ENCODE results near the gene ANKDD1B. TPM values are rescaled to one million over a fixed set of nuclear protein-coding genes. Genes with fewer than 3 reads are reported as not detected.

The ANKDD1B gene
- total and polyA plus RNA-seq, 10 donors = 0.20 to 1.4 (median 0.40) TPM

DNA sequence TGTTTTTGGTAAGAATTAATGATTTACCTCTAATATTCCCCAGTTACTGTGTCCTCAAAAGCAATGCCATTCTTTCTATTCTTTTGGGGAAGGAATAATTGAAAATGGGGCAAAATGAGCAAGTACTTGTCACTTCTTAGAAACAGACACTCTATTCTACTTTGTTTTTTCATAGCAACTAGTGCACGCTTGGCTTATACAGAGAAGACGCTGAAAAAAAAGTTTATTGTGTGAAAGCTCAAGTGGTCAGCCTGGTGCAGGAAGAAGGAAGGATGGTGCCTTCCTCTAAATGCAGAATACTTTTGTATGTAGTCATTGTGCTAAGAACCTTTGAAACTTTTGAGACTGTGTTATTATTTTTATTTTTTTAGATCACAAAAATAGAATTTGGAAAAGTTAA lies 29.6 kb downstream of the ANKDD1B start:
- Histone ChIP-seq H3K9me3 (peaks cover 0 to 6% (median 0%) of the 10 kb centered on the region in 8 donors), H3K27ac (no peak overlapping the region), H3K27me3 (replicated peaks in 1 of 7) (no peaks in the 10 kb centered on the region), H3K4me3 (no peak overlapping the region), H3K36me3 (no peaks in the 10 kb centered on the region), H3K4me1 (no peaks in the 10 kb centered on the region)
- 68 to 82% (median 74%) methylated on average over 2 of the region's 2 CpGs for WGBS, 5 donors
- TF ChIP-seq POLR2A (IDR thresholded peaks at IDR 0.05) (no peak), POLR2AphosphoS5 (IDR thresholded peaks at IDR 0.05) (no peak), CTCF (IDR thresholded peaks at IDR 0.05 in 8 of 11, conservative IDR thresholded peaks at IDR 0.05 in 3 of 11) (no peak)
- intact Hi-C loops (cut with DNase I; ENCODE audit: low total_unique reads) = no loop called here
- DNase-seq = no peak

DNA sequence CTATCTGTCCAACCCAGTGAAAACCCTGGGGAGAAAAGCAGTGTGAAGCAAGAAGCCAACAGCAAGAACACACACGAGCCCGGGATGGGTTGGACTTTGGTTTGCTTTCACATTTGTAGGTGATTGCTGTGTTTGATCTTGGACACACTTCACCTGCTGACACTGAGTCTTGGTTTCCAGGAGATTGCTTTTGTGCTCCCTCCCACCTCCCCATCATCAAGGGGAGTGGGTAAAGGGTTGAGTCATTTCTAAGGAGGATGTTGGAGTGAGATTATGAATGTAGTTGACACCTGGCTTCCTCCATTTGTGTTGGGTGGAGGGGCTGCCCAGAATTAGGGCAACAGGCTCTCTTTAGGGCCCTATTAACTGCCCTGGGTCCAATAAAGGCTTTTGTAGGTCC lies 37.5 kb downstream of the ANKDD1B start:
- WGBS, 5 donors = 73 to 91% (median 82%) methylated on average over 2 of the region's 2 CpGs
- Histone ChIP-seq H3K27me3 (replicated peaks in 1 of 7) (no peaks in the 10 kb centered on the region), H3K27ac (no peak overlapping the region), H3K36me3 (no peaks in the 10 kb centered on the region), H3K9me3 (no peaks in the 10 kb centered on the region), H3K4me1 (no peaks in the 10 kb centered on the region), H3K4me3 (no peak overlapping the region)
- intact Hi-C loops (cut with DNase I; ENCODE audit: low total_unique reads) = no loop called here
- no peak for DNase-seq
- no peak for TF ChIP-seq POLR2AphosphoS5 (IDR thresholded peaks at IDR 0.05)
- TF ChIP-seq POLR2A (IDR thresholded peaks at IDR 0.05) = no peak
- TF ChIP-seq CTCF (IDR thresholded peaks at IDR 0.05 in 8 of 11, conservative IDR thresholded peaks at IDR 0.05 in 3 of 11) = no peak

- Histone ChIP-seq H3K4me3 (no peak overlapping the region), H3K4me1 (no peaks in the 10 kb centered on the region), H3K9me3 (no peaks in the 10 kb centered on the region), H3K27ac (no peak overlapping the region), H3K27me3 (replicated peaks in 1 of 7) (no peaks in the 10 kb centered on the region), H3K36me3 (no peaks in the 10 kb centered on the region)
- 89 to 96% (median 93%) methylated on average over 4 of the region's 4 CpGs for WGBS, 5 donors
- DNase-seq = no peak
- no peak for TF ChIP-seq POLR2A (IDR thresholded peaks at IDR 0.05)
- TF ChIP-seq CTCF (IDR thresholded peaks at IDR 0.05 in 8 of 11, conservative IDR thresholded peaks at IDR 0.05 in 3 of 11) = no peak
- TF ChIP-seq POLR2AphosphoS5 (IDR thresholded peaks at IDR 0.05) = no peak
- intact Hi-C loops (cut with DNase I; ENCODE audit: low total_unique reads) = no loop called here
Observed at GRCh38 chr5:75651575-75652238, 40.5 kb downstream of the ANKDD1B start.

GRCh38 chr5:75653521-75653920 lies 42.3 kb downstream of the ANKDD1B start:
- intact Hi-C loops (cut with DNase I; ENCODE audit: low total_unique reads) = no loop called here
- 57 to 69% (median 65%) methylated on average over 2 of the region's 2 CpGs for WGBS, 5 donors
- no peak for DNase-seq

More at GRCh38 chr5:75653521-75653920, 42.3 kb downstream of the ANKDD1B start:
- Histone ChIP-seq H3K4me3 (no peak overlapping the region), H3K4me1 (peaks cover 0 to 4% (median 0%) of the 10 kb centered on the region in 6 donors), H3K27ac (no peak overlapping the region), H3K36me3 (no peaks in the 10 kb centered on the region), H3K27me3 (replicated peaks in 1 of 7) (no peaks in the 10 kb centered on the region), H3K9me3 (no peaks in the 10 kb centered on the region)
- TF ChIP-seq POLR2AphosphoS5 (IDR thresholded peaks at IDR 0.05) (no peak), CTCF (IDR thresholded peaks at IDR 0.05 in 8 of 11, conservative IDR thresholded peaks at IDR 0.05 in 3 of 11) (no peak), POLR2A (IDR thresholded peaks at IDR 0.05) (no peak)
